M059J (cell line): ENCODE measurements around the gene NPIPA3. TPM values are rescaled to one million over a fixed set of nuclear protein-coding genes. Genes with fewer than 3 reads are reported as not detected.
"Not testable (repeated sequence)": the region's sequence is repeated elsewhere in the genome, so short reads cannot be mapped to it uniquely, and the experiment has no call there.

Experiments
- DNase-seq: peaks from one replicate; pipeline ENCODE4 v3.0.0-alpha.2; 2012; ENCODE audit warnings: low read depth
- total RNA-seq: library from RNA; depleted of rRNA; stranded (reverse); fragments of >200 nt; shearing (Covaris generic); gene quantifications from 2 replicates; pipeline ENCODE4 v1.2.3, GENCODE V29; 2014; rRNA removed

Gene NPIPA3
- total RNA-seq, 1 experiment from 2014 or later = not detected

GRCh38 chr16:14742273-14743128 lies 39.3 kb downstream of the NPIPA3 start, which contains the start of gene NPIPA2:
NPIPA2 (plus strand) TSS chr16:14742533; CDS start chr16:14748066, 5,533 bp downstream.
- not testable (repeated sequence) for DNase-seq

GRCh38 chr16:14773654-14774053 lies 70.4 kb downstream of the NPIPA3 start:
- DNase-seq = not testable (repeated sequence)

GRCh38 chr16:14775624-14776023 lies 72.4 kb downstream of the NPIPA3 start:
- DNase-seq = not testable (repeated sequence)

Other genes with a start within 250 kb of the NPIPA3 start
- 50.2 and 54.3 TPM in 2 replicates for gene PARN, start 73.2 kb upstream of the NPIPA3 start, total RNA-seq
- 181 and 195 TPM in 2 replicates for gene BFAR, start 70.5 kb upstream of the NPIPA3 start, total RNA-seq
- gene PLA2G10, start 9.1 kb upstream of the NPIPA3 start, total RNA-seq = not detected in 2 replicates
- 0.34 TPM in 1 of 2 replicates, not detected in the other for gene NPIPA2, start 39.1 kb downstream of the NPIPA3 start, total RNA-seq
- gene NOMO1, start 130.3 kb downstream of the NPIPA3 start, total RNA-seq = 88.4 and 115 TPM in 2 replicates
- 21.0 and 33.7 TPM in 2 replicates for gene NPIPA1, start 234.0 kb downstream of the NPIPA3 start, total RNA-seq